Measurements from ENCODE around the gene TOM1L1.

The TOM1L1 gene

GRCh38 chr17:54891176-54891821 is 9.4 kb upstream of the TOM1L1 start:
- intact Hi-C loops (cut with DNase I) = no loop called here

GRCh38 chr17:54892360-54892759 is 8.3 kb upstream of the TOM1L1 start:
- intact Hi-C loops (cut with DNase I) = no loop called here
- DNase-seq = no peak

More at GRCh38 chr17:54891176-54891821, 9.4 kb upstream of the TOM1L1 start:
- peak in 14 of 42 donors; percentile 5 to 57 (median 18) for DNase-seq

GRCh38 chr17:54898576-54898975 is 2.1 kb upstream of the TOM1L1 start:
- DNase-seq = no peak
- intact Hi-C loops (cut with DNase I) = no loop called here

GRCh38 chr17:54899201-54899600 is 1.5 kb upstream of the TOM1L1 start:
- intact Hi-C loops (cut with DNase I) = no loop called here
- no peak for DNase-seq

GRCh38 chr17:54899721-54900456 is 763 bp upstream of the TOM1L1 start:
- intact Hi-C loops (cut with DNase I) = no loop called here
- DNase-seq = peak in 7 of 42 donors; percentile 4 to 18 (median 7)

- peak in 6 of 42 donors; percentile 12 to 41 (median 24) for DNase-seq
- intact Hi-C loops (cut with DNase I) = no loop called here
Observed at GRCh38 chr17:54901230-54901822, 674 bp downstream of the TOM1L1 start.

- no peak for DNase-seq
- intact Hi-C loops (cut with DNase I) = no loop called here
Observed at GRCh38 chr17:54902017-54902416, 1.4 kb downstream of the TOM1L1 start.

- DNase-seq = no peak
- intact Hi-C loops (cut with DNase I) = no loop called here
Observed at GRCh38 chr17:54902611-54903010, 2.0 kb downstream of the TOM1L1 start.

GRCh38 chr17:54903375-54903774 is 2.7 kb downstream of the TOM1L1 start:
- peak in 16 of 42 donors; percentile 12 to 48 (median 21) for DNase-seq

GRCh38 chr17:54906683-54907082 is 6.0 kb downstream of the TOM1L1 start:
- DNase-seq = no peak
- intact Hi-C loops (cut with DNase I) = no loop called here

More at GRCh38 chr17:54903375-54903774, 2.7 kb downstream of the TOM1L1 start:
- intact Hi-C loops (cut with DNase I) = no loop called here

GRCh38 chr17:54907376-54907775 is 6.7 kb downstream of the TOM1L1 start:
- DNase-seq = no peak
- intact Hi-C loops (cut with DNase I) = no loop called here

- intact Hi-C loops (cut with DNase I) = no loop called here
- DNase-seq = no peak
Observed at GRCh38 chr17:54909766-54910165, 9.1 kb downstream of the TOM1L1 start.

GRCh38 chr17:54916721-54917120 is 16.1 kb downstream of the TOM1L1 start:
- intact Hi-C loops (cut with DNase I) = no loop called here
- DNase-seq = no peak

GRCh38 chr17:54919425-54919824 is 18.8 kb downstream of the TOM1L1 start:
- intact Hi-C loops (cut with DNase I) = no loop called here
- peak in 1 of 42 donors; percentile 2 for DNase-seq

- intact Hi-C loops (cut with DNase I) = no loop called here
- no peak for DNase-seq
Observed at GRCh38 chr17:54920819-54921218, 20.2 kb downstream of the TOM1L1 start.

- intact Hi-C loops (cut with DNase I) = no loop called here
- DNase-seq = no peak
Observed at GRCh38 chr17:54924405-54924804, 23.8 kb downstream of the TOM1L1 start.

GRCh38 chr17:54927525-54927924 is 26.9 kb downstream of the TOM1L1 start:
- intact Hi-C loops (cut with DNase I) = no loop called here
- DNase-seq = no peak

GRCh38 chr17:54932711-54933110 is 32.1 kb downstream of the TOM1L1 start:
- DNase-seq = no peak
- intact Hi-C loops (cut with DNase I) = no loop called here

GRCh38 chr17:54933921-54934320 is 33.3 kb downstream of the TOM1L1 start:
- DNase-seq = no peak
- intact Hi-C loops (cut with DNase I) = no loop called here

- intact Hi-C loops (cut with DNase I) = no loop called here
- DNase-seq = no peak
Observed at GRCh38 chr17:54935471-54935870, 34.8 kb downstream of the TOM1L1 start.

Measured in head of caudate nucleus (tissue), 42 donors.